HG03342 (cell line): ENCODE measurements around the gene ELK4.
"Not testable (repeated sequence)": the region's sequence is repeated elsewhere in the genome, so short reads cannot be mapped to it uniquely, and the experiment has no call there.

Source experiments
- ATAC-seq: cut with Tn5 transposase; IDR thresholded peaks from one replicate; pipeline ENCODE4 v1.9.1; 2021; ENCODE audit warnings: mild to moderate bottlenecking, moderate library complexity; ENCODE audit not compliant: unreplicated experiment

Gene ELK4

DNA sequence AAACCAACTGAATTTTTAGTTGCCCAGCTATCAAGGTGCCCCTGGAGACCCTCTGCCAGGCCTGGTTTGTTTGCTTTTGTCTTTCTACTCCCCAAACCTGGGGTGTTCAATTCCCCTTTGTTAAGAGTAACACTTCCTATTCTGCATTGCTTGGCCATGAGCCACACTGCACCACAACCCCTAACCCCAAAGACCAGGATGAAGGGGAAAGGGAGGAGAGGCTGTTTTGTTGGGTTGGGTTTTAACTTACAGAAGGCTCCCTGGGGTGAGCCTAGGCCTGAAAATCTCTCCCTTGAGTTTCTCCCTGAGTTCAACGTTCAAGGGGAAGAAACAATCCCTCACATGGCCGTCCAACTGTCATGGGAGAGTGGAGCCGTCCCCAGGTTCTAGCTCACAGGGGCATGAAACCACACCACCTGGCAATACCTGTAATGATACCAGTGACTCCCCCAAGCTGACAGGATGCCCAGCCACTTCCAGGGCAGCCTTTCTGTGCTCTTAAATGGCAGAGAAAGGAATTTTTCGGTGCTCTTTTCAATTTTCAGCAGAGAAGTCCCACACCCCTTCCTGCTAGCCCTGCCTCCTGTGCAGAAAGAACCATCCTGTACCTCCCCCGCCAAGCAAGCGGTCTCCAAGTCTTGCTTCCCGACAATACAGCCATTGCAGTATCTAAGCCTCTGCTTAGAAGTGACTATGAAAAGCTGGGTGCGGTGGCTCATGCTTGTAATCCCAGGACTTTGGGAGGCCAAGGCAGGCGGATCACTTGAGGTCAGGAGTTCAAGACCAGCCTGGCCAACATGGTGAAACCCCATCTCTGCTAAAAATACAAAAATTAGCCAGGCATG lies 33.6 kb upstream of the ELK4 start:
- no peak for ATAC-seq

GRCh38 chr1:205664399-205665017 lies 32.7 kb upstream of the ELK4 start:
- no peak for ATAC-seq

- no peak for ATAC-seq
Measured at GRCh38 chr1:205663286-205663936, 31.6 kb upstream of the ELK4 start.

DNA sequence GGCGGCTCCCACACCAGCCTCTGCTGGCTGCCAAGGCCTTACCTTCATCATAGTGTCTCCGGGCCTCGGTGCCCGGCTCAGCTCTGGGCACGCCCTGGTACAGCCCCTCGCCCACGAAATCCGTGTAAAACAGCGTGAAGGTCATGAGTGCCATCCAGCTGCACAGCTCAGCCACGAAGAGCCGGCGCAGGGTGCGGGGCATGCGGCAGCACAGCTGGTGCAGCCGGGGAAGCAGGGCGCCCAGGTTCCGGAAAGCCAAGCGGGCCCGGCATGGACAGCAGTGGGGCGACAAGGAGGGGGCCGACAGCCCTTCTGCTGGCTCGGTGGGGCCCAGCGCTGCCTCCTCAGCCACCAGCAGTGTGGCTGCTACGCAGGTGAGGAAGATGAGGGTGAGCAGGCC lies 31.0 kb upstream of the ELK4 start:
- no peak for ATAC-seq

GRCh38 chr1:205662135-205662738 lies 30.4 kb upstream of the ELK4 start:
- ATAC-seq, result no peak

GRCh38 chr1:205661429-205662134 lies 29.8 kb upstream of the ELK4 start:
- ATAC-seq, result no peak

DNA sequence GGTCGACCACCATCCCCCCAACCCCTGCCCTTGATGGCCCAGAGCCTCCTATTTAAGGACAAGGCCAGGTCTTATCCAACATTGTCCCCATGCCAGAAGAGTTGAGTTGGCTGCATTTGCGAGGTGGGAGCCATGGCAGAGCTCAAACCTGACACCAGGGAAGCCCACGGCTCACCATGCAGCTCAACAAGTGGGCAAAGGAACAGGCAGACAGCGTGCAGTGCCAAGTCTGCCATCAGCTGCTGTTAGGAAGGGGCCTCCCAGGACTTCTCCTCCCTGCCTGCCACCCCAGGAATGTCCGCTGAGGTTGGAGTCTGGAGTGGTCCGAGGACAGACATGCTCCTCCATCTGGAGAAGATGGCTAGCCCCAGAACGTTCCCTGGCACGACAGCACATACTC lies 28.6 kb upstream of the ELK4 start:
- ATAC-seq, result no peak

GRCh38 chr1:205658943-205659581 lies 27.3 kb upstream of the ELK4 start:
- ATAC-seq, result peak; percentile 67

- ATAC-seq, result no peak
Measured at GRCh38 chr1:205656236-205656635, 24.4 kb upstream of the ELK4 start.

GRCh38 chr1:205652984-205653383 lies 21.2 kb upstream of the ELK4 start:
- no peak for ATAC-seq

- no peak for ATAC-seq
Measured at GRCh38 chr1:205650241-205650640, 18.4 kb upstream of the ELK4 start.

- no peak for ATAC-seq
Measured at GRCh38 chr1:205645519-205645918, 13.7 kb upstream of the ELK4 start.

- no peak for ATAC-seq
Measured at GRCh38 chr1:205642679-205643307, 11.0 kb upstream of the ELK4 start.

GRCh38 chr1:205639567-205639966 lies 7.8 kb upstream of the ELK4 start:
- ATAC-seq, result no peak

GRCh38 chr1:205637854-205638468 lies 6.2 kb upstream of the ELK4 start:
- ATAC-seq, result no peak

GRCh38 chr1:205636732-205637131 lies 4.9 kb upstream of the ELK4 start:
- no peak for ATAC-seq

DNA sequence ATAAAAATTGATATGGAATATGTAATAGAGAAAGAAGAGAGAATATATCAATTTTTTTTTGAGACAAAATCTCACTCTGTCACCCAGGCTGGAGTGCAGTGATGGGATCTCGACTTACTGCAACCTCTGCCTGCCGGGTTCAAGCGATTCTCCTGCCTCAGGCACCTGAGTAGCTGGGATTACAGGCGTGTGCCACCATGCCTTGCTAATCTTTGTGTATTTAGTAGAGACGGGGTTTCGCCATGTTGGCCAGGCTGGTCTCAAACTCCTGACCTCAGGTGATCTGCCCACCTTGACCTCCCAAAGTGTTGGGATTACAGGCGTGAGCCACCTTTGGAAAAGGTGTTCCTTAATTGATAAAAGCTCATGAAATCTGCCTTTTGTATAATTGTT lies 4.3 kb upstream of the ELK4 start:
- not testable (repeated sequence) for ATAC-seq

DNA sequence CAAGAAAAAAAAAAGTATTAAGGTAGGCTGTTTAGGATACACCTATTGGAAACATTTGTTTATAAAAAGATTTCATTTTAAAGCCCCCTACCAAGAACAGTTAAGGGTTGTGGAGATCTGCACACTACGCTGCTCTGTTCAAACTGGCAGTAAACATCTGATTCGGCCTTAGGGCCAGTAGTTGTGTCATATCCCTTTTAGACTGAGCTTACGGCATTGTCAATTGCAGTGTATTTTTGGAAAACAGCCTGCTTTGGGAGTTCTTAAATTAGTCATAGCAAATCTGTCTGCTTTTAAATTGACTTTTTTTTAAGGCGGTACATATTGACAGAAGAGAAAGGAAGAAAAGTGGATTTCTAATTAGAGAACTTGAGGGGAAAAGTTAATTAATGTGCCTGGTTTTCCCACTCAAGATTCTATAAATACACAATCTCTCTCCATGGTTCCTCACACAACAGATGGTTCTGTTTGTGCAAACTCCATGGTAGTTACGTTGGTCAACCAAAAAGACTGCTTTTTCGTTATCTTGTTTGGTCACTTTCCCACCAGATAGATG lies 1.7 kb upstream of the ELK4 start:
- ATAC-seq, result no peak

DNA sequence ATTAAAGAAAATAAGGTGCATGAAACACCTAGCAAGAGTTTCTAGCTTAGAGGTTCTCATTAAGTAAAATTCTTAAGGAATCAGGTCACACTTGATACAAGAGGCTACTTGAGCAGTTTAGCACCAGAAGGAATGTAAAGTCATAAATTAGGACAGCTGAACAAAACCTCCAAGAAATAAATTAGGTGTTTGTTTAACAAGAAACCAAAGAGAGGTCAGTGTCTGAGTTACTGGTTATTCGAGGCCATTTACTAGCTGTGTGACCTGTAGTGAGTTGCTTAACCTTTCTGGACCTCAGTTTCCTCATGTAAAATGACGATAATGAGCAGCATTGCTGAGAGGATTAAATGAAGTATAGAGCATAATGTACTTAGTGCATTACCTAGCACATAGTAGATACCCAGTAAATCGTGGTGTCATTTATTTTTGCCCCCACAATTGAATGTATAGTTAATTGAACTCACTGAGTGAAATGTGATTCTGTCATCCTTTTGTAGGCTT lies 908 bp upstream of the ELK4 start:
- ATAC-seq, result no peak
